Measurements from ENCODE around the gene GAS2L1.
A peak's percentile ranks its signal among the peaks of the same experiment; 100 is the strongest.

GAS2L1 gene

DNA sequence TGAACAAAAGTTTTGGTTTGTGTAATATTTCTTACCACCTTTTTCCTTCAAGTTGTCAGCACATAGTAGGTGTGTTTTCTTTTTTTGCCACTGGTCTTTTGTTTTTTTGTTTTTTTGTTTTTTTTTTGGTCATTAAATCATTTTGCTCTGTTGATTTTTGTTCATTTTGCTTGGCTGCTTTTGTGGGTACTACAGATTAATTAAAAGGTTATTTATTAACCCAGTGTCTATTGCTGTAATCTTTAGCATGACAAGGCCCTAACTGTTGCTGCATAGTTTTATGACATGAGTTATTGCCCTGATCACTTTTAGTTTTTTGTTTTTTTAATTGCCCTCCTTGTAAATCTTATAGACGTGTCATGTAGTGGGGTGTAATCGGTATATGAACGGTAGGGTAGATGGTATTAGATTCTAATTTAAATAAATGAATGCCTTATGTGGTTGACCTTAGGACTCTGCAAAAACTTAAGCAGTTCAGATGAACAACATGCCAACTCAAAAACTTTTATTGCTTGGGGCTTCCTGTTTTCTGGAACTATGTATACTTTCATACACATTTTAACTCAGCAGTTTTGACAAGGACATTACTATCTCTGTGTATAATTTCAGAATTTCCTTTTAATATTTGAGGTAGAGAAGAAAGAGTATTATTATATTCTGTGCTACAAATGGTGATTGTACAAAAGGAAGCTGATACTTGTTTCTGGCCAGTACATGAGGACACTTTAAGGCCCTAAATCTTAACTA lies 30.5 kb upstream of the GAS2L1 start:
- no peak for DNase-seq

DNA sequence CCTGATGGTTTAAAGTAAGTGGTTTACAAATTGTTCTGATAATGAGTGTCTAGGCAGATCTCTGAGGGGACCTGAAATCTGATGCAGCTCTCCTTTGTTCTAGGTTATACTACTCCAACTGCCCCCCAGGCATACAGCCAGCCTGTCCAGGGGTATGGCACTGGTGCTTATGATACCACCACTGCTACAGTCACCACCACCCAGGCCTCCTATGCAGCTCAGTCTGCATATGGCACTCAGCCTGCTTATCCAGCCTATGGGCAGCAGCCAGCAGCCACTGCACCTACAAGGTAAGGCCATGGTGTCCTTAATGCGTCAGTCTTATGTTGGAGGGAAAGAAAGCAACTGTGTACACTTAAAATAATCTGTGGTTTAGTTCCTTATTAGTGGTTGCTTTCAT lies 28.5 kb upstream of the GAS2L1 start:
- no peak for DNase-seq

DNA sequence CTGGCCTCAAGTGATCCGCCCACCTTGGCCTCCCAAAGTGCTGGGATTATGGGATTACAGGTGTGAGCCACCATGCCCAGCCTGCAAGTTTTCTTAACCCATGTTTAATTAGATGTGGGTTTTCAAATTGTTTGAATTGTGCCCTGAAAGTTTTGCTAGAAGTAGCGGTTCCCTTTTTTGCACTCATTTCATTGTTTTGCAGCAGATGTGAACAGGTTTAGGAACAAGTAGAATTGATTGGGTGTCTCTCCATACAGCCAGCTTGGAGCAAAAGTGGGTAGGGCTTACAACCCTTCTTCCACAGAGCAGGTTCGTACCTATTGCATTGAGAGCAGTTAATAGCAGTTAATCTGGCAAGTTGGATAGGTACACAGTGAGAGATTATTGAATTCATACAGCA lies 22.3 kb upstream of the GAS2L1 start:
- DNase-seq, result no peak

DNA sequence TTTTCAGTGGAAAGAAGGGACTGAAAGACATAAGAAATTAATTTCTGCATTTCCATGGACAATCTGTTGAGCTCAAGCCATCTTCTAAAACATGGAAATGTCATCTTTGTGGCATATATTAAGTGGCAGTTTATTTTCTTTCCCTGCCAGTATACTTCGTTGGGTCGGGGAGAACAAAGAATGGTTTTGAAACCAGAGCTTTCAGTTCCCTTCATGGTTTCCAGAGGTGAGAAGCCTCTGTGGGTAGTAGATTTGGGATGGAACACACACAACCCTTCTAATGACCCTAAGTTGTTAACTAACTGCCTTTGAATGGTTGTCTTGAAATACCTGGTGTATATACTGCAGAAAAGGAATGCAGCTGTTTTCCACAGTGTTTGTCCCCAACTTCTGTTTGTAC lies 17.6 kb upstream of the GAS2L1 start:
- DNase-seq, result no peak

DNA sequence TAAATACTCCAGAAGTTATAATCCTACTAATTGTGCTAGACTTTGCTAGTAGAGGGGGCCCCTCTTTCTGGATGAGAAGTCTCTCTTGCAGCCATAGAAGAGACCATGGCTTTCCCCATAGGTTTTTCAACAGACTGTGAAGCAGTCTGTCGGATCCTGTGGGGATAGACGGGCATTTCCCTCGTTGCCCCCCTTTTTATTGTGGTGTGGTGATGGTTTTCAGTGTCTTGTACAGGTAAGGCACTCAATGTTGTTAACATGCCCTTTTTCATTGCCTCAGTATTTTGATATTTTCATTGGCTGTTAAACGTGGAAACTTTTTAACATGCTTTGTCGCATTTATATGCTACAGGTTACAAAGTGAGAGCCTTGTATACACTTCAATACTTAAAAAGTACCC lies 16.4 kb upstream of the GAS2L1 start:
- DNase-seq, result no peak

DNA sequence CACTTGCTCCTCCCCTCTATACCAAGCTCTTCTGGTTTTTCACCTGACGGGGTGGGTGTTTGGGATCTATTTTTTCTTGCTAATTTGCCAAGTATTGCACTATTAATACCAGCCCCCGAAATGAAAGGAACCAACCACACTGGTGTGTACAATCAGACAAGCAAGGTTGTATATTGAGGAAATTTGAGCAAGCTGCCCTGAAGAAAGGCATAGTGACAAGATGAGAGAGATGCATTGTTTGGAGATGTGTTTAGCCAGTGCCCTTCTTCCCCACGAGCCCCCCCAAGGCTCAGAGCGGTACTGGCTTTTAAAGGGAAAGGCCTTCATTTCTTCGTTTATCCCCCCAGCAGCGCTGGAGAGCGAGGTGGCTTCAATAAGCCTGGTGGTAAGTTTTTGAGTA lies 15.2 kb upstream of the GAS2L1 start:
- DNase-seq, result no peak

DNA sequence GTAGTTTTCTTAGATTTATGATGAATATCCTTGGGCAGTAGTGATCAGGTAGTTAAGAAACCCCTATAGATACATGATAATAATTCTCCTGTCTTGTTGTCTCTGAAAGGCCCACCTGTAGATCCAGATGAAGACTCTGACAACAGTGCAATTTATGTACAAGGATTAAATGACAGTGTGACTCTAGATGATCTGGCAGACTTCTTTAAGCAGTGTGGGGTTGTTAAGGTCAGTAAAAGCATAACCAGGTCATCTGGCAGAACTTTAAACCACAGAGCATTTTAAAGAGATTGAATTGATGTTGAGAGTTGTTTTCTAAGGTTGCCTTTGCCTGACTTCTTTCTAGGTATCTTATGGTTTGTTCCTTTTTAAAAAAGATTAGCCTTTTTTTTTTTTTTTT lies 14.1 kb upstream of the GAS2L1 start:
- no peak for DNase-seq

DNA sequence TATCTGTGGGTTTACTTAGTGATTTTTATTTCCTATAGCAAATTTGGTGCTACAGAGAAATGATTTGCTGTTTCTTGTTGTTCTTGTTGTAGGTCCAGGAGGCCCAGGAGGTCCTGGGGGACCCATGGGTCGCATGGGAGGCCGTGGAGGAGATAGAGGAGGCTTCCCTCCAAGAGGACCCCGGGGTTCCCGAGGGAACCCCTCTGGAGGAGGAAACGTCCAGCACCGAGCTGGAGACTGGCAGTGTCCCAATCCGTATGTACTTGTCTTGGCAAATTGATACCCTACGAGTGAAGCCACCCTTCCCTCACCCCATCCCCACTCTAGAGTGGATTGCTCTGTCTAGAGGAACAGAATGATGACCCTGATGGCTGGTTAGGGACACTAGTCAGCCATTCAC lies 7.8 kb upstream of the GAS2L1 start:
- no peak for DNase-seq

DNA sequence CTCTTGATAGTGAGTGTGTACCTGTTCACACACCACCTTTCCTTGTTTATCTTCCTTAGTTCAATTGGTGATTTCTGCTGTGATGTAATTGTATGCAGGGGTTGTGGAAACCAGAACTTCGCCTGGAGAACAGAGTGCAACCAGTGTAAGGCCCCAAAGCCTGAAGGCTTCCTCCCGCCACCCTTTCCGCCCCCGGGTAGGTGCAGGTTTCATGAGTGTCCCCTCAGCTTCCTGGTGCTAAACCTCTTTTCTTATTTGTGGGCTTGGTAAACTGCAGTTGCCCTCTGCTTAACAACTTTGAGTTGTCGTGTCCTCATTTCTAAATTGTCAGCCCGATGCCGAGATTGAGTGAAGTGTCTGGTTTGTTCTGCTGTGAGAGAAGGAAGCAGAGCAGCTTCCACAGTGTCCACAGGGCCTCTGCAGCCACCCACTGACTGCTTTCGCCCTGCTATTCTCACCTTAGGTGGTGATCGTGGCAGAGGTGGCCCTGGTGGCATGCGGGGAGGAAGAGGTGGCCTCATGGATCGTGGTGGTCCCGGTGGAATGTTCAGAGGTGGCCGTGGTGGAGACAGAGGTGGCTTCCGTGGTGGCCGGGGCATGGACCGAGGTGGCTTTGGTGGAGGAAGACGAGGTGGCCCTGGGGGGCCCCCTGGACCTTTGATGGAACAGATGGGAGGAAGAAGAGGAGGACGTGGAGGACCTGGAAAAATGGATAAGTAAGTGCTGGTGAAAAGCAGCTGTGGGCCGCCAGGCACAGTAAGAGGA lies 7.1 kb upstream of the GAS2L1 start:
- no peak for DNase-seq

DNA sequence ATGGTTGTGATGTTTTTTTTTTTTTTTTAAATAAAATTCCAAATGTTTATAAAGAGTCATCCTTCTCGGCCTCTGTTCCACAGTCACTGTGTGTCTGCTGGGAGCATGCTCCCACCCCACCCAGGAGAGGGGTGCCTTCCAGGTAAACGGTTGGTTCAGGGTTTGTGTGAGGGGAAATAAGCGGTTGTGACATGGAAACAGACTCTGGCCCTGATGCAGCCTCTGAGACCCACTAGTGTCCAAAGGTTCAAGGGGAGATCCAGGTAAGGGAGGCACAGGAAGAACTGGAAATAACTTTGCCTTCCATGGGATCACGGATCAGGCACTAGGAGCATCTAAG lies 6.0 kb upstream of the GAS2L1 start:
- DNase-seq, result no peak

DNA sequence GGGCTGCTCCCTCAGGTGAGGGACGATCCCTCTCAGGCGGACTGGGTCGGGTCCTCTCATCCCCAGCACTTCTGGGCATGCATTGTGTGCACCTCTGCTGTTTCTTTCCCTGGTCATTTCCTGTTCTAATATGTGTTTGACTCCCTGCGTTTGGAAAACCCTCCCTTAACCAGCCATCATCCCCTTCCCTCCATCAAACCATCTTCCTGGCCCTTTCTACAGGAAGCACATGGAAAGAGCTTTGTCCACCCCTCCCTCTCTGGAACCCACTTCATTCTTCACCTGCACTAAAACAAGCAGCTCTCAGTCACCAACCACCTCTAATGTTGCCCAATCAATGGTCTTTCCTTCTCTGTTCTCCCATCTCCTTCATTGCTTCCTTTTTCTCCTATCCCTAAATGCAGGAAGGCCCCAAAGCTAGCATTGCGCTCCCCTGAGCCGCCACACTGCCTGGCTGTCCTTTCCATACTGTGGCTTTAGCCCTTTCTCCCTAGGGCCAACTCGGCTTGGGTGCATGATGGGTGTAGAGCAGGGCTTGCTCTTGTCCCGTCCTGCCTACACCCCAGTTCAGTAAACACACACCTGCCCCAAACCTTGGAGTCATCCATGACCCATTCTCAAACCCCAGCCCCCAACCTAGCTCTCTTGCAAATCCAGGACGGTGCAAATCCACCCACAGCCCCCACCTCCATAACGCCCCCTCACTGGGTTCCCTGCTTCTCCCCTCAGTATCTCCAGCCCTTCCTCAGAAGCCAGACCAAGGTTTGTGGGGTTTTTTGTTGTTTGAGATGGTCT lies 5.4 kb upstream of the GAS2L1 start:
- DNase-seq, result no peak

DNA sequence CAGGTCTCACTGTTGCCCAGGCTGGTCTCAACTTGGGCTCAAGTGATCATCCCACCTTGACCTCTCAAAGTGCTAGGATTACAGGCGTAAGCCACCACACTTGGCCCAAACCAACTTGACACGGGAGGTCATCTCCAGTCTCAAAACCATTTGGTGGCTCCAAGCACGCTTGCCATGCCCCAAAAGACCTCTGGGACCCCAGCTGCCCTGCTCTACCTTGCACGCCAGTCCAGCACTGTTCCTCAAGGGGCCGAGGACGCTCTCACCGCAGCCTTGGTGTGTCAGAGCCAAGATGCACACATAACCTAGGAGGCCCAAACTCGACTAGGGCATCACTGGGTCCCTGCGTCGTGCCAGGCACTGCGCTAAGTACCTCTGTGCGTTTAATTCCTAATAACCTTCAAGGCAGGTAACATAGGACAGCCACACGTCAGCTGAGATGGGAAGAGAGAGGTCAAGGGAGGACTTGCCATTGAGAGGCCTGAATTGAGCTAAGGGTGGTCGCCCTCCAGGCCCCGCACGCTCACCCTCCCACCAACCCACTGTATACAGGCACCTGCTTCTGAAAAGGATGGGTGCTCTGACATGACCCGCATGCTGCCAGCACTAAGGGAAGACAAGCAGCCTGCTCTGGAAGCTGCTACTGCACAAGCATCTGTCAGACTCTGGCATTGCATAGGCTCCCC lies 4.6 kb upstream of the GAS2L1 start:
- no peak for DNase-seq

DNA sequence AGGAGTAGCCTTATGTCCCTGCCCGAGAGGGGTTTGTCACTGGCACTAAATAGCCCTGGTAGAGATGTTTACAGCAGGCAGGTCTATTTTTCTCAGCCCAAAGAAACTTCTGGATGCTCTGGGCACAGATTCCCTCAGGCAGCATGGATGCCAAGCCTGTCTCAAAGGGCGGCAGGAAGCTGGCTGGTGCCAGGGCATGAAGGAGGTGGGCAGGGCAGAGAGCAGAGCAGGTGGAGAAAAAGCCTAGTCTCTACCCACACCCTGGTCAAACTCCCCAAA lies 4.1 kb upstream of the GAS2L1 start:
- DNase-seq, result no peak

DNA sequence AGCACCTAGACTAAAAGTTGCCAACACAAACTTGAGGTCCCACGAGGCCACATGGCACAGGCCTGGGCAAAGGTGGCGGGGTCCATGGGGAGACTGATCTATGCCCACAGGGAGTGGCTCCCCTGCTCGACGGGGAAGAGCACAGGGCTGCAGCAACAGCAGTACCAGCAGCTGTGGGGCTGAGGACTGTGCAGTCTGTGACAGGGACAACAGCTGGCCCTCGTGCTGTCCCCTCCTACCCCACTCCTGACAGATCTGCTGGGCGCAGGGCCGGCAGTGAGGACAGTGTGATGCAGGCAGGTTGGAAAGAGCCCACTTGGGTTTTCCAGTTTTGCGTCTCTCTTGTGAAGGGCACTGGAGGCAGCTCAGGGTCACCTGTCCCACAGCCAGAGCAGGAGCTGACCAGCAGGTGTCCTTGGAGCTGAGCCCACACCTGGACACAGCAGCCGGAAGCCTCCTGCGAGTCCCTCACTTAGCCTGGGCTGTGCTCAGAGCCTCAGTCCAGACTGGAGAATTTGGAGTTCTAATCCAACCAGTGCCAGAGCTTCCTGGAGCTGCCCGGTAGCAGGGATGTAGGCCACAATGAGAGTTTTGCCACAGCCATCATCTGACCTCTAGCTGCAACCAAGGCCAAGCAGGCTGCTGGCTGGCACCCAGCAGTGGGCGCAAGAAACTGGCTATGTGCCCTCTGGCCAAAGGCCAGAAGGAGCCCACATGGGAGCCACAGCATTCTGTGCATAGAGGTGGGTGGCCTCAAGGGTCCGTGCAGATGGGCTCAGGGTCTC lies 3.6 kb upstream of the GAS2L1 start:
- DNase-seq, result no peak

DNA sequence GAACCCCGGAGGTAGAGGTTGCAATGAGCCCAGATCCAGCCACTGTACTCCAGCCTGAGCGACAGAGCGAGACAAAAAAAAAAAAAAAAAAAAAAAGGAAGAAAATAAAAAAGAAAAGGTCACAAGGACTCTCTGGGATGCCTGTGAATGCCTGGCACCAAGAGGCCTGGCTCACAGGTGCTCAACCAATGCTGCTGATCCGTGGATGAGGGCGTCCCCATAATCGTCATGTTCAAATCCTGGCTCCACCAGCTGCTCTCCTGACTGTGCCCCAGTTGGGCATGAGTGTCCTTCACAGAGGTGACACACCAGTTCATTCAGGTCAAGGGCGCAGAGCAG lies 645 bp upstream of the GAS2L1 start:
- DNase-seq, result no peak

DNA sequence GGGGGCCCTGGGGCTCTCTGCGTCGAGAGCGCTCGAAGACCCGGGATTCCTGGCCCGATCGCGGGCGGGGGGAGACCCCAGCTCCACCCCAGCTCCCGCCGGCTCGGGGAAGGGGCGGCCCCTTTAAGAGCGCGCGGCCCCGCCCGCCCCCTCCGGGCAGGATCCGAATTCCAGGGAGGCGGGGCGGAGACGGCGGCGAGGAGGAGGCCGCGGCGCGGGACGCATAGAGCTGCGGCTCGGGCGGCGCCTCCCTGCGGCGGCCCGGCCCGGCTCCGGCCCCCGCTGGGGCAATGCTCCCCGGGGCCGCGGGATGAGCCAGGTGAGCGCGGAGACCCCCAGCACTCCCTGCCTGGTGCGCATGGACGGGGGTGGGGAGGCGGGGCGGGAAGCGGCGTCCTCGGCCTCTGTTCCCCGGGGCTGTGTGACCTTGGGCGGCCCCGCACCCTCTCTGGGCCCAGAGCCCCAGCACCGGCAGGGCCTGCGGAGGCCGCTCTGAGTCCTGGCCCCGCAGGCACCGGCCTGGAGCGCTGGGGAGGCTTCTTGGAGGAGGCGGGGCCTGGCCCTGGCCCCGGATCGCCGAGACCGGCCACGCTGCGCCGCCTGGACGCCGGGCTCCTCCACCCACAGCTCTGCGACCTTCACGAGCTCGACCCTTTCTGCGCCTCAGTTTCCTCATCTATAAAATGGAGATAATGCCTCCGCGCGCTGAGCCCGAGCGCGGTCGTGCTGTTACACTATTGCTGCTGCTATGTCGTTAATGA lies 565 bp downstream of the GAS2L1 start:
- DNase-seq, result no peak

DNA sequence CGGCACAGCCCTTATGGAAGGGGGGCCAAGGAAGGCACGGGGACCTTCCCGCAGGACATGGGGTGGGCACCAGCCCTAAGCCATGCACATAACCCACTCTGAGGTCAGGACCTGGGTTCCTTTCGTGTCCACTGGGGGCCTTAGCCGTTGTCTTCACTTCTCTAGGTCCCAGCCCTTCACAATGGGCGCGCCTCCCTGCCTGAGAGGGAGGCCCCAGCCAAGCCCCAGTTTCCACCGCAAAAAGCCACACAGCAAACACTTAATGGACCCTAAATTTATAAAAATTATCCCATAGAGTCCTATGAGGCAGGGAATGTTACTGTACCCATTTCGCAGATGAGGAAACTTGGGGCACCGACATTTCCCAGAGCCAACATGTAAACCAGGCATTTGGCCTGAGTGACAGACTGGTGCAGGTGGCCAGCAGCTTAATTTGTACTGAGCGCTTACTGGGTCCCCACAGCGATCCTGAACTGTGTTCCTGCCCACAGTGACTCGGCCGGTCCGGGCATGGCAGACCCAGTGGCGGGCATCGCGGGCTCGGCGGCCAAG lies 1.2 kb downstream of the GAS2L1 start:
- no peak for DNase-seq

DNA sequence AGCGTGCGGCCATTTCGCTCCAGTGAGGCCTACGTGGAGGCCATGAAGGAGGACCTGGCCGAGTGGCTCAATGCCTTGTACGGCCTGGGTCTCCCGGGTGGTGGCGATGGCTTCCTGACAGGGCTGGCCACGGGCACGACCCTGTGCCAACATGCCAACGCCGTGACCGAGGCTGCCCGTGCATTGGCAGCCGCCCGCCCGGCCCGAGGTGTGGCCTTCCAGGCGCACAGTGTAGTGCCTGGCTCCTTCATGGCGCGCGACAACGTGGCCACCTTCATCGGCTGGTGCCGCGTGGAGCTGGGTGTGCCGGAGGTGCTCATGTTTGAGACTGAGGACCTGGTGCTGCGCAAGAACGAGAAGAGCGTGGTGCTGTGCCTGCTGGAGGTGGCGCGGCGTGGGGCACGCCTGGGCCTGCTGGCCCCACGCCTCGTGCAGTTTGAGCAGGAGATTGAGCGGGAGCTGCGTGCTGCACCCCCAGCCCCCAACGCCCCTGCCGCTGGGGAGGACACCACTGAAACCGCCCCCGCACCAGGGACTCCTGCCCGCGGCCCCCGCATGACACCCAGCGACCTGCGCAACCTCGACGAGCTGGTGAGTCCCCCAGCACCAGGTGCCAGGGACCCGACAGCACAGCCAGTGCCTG lies 1.8 kb downstream of the GAS2L1 start:
- DNase-seq, result no peak

DNA sequence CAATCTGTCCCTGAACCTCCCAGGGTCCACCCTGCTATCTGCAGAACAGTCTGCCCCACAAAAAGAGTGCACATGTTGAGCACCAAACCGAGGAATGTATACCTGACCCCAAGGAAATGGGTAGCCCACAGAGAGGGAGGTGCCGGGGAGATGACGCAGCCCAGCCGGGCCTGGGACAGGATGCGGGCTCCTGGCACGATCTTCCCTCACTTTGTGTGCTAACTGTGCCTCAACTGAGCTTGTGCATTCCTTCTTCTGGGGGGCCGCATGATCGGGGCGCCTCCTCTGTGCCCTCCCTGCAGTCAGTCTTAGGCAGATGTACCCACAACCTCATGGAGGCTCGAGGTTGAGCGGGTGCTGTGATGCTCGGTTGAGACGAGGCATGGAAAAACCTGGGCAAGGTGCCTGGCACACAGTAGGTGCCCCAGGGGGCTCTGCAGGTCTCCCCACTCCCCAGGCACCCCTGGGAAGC lies 2.4 kb downstream of the GAS2L1 start:
- DNase-seq, result peak; percentile 41

DNA sequence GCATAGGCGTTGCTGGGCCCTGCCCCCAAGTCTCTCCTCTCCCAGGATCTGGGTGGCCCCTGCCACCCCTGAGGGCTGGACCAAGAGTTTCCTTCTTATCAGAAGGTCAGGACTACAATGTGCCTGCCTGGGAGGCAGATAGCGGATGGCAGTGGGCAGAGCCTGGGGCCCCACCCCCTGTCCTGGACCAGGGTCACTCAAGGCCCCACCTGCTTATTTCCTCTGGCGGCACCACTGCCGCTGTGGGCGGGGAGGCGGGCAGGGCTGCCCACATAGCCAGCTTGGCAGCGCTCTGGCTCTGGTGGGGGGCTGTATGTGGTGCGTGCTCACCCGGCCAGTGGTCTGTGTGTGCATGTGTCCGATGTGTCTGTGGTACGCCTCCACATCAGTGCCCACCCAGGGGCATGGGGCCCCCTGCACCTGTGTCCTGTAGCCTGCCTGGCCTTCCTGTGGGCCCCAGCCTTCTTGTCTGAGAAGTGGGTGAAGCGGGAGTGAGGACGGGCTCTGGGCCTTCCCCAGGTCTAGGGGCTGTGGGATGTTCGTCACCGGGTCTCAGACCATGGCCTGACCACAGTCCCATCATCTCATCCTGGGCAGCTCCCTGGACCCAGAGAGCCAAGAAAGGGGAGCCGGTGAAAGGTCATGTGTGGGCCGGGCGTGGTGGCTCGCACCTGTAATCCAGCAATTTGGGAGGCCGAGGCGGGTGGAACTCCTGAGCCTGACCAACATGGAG lies 3.0 kb downstream of the GAS2L1 start:
- no peak for DNase-seq
